T-helper 17 cell (primary cell): ENCODE data around the gene TGDS. TPM values are rescaled to one million over a fixed set of nuclear protein-coding genes. Genes with fewer than 3 reads are reported as not detected.

ENCODE experiments used
- ATAC-seq: fragments of 150-1000 bp; cut with Tn5 transposase; 2 replicates; pipeline ENCODE4 v1.10.0; 2021; ENCODE audit warnings: mild to moderate bottlenecking, moderate library complexity
- DNase-seq, 3 donors: peaks; one replicate each; pipeline versions ENCODE4 v3.0.0 to v3.0.0-alpha.2; 2020 to 2021
- H3K9me3 ChIP-seq: one replicate; pipeline ENCODE4 v1.7.0; 2013; ENCODE audit warnings: low read length, mild to moderate bottlenecking; ENCODE audit not compliant: control insufficient read depth, poor library complexity, severe bottlenecking
- H3K27ac Mint-ChIP-seq: one replicate; pipeline ENCODE4 v1.8.0; 2022; ENCODE audit warnings: mild to moderate bottlenecking, moderate library complexity, mixed read lengths
- H3K27me3 Mint-ChIP-seq: one replicate; pipeline ENCODE4 v1.8.0; 2022; ENCODE audit warnings: mixed read lengths
- H3K36me3 Mint-ChIP-seq: one replicate; pipeline ENCODE4 v1.8.0; 2022; ENCODE audit warnings: low read depth, mixed read lengths
- H3K4me1 Mint-ChIP-seq: one replicate; pipeline ENCODE4 v1.8.0; 2022; ENCODE audit warnings: mild to moderate bottlenecking, mixed read lengths
- H3K4me3 Mint-ChIP-seq: one replicate; pipeline ENCODE4 v1.8.0; 2022; ENCODE audit warnings: mild to moderate bottlenecking, moderate library complexity, mixed read lengths
- total RNA-seq, 4 donors: library from RNA in 2 of 4; stranded (reverse) in 2 of 4; gene quantifications; one replicate each; pipeline ENCODE4 v1.2.3 and lab custom pipeline; 2022 to 2026

The TGDS gene
- total RNA-seq, 2 donors from 2014 or later = 5.5 to 5.9 TPM

- no peak overlapping the region for H3K4me3 Mint-ChIP-seq
- DNase-seq = no peak
- no peak for ATAC-seq
- no peaks in the 10 kb centered on the region for H3K9me3 ChIP-seq
- no peaks in the 10 kb centered on the region for H3K27me3 Mint-ChIP-seq
- peaks cover 2% of the 10 kb centered on the region for H3K36me3 Mint-ChIP-seq
- H3K4me1 Mint-ChIP-seq = peaks cover 12% of the 10 kb centered on the region
- peak overlapping the region; percentile 29 for H3K27ac Mint-ChIP-seq
These were observed 17.1 kb upstream of the TGDS start for GRCh38 chr13:94613051-94613450.

DNA sequence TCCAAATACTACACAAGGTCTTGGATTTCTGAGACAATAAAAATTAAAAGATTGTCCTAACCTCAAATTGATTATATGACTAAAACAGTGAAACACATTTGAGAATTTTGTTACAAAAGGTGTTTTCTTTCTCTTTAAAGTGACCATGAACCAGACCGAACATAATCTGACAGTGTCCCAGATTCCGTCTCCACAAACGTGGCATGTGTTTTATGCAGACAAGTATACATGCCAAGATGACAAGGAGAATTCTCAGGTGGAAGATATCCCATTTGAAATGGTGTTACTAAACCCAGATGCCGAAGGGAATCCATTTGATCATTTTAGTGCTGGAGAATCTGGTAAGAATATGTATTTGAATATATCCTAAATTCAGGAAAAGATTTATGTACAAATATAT lies 16.1 kb upstream of the TGDS start:
- Mint-ChIP-seq H3K27ac (no peak overlapping the region), H3K27me3 (no peaks in the 10 kb centered on the region), H3K4me1 (peaks cover 14% of the 10 kb centered on the region), H3K36me3 (peaks cover 3% of the 10 kb centered on the region), H3K4me3 (no peak overlapping the region)
- H3K9me3 ChIP-seq = no peaks in the 10 kb centered on the region
- no peak for DNase-seq
- ATAC-seq = no peak

GRCh38 chr13:94610475-94610874 lies 14.5 kb upstream of the TGDS start:
- peaks cover 14% of the 10 kb centered on the region for H3K4me1 Mint-ChIP-seq
- no peak for DNase-seq
- no peaks in the 10 kb centered on the region for H3K9me3 ChIP-seq
- H3K36me3 Mint-ChIP-seq = peaks cover 7% of the 10 kb centered on the region
- no peaks in the 10 kb centered on the region for H3K27me3 Mint-ChIP-seq
- no peak overlapping the region for H3K4me3 Mint-ChIP-seq
- H3K27ac Mint-ChIP-seq = no peak overlapping the region
- no peak for ATAC-seq

- DNase-seq = no peak
- no peak overlapping the region for H3K4me3 Mint-ChIP-seq
- H3K36me3 Mint-ChIP-seq = peaks cover 4% of the 10 kb centered on the region
- no peaks in the 10 kb centered on the region for H3K9me3 ChIP-seq
- H3K27me3 Mint-ChIP-seq = no peaks in the 10 kb centered on the region
- ATAC-seq = no peak
- H3K4me1 Mint-ChIP-seq = peaks cover 10% of the 10 kb centered on the region
- H3K27ac Mint-ChIP-seq = no peak overlapping the region
These were observed 13.2 kb upstream of the TGDS start for GRCh38 chr13:94609196-94609595.

DNA sequence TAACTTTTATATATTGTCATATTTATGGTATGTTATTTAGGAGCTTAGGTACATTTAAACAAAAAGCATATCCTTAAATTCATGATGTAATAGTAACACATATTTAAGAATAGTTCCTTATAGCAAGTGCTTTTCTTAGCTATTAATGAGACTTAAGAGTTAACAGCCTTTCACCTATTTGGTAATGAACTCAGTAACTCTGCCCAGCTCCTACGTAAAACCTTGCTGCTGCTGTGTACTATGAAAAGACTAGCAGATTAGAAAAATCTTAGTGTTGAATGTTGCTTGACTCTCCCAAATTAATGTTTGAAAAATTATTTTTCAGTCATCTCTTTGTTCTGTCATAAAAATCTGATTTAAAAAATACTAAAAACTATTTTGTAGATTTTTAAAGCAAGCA lies 12.6 kb upstream of the TGDS start:
- H3K4me1 Mint-ChIP-seq = peaks cover 10% of the 10 kb centered on the region
- no peak for DNase-seq
- no peaks in the 10 kb centered on the region for H3K9me3 ChIP-seq
- no peak overlapping the region for H3K4me3 Mint-ChIP-seq
- peaks cover 4% of the 10 kb centered on the region for H3K36me3 Mint-ChIP-seq
- H3K27ac Mint-ChIP-seq = peak overlapping the region; percentile 46
- no peaks in the 10 kb centered on the region for H3K27me3 Mint-ChIP-seq
- no peak for ATAC-seq

- DNase-seq (no peak), ATAC-seq (no peak)
- H3K9me3 ChIP-seq = no peaks in the 10 kb centered on the region
- H3K4me3 Mint-ChIP-seq = no peak overlapping the region
- peaks cover 4% of the 10 kb centered on the region for H3K36me3 Mint-ChIP-seq
- peaks cover 12% of the 10 kb centered on the region for H3K4me1 Mint-ChIP-seq
- H3K27ac Mint-ChIP-seq = peak overlapping the region; percentile 46
- no peaks in the 10 kb centered on the region for H3K27me3 Mint-ChIP-seq
These were observed 12.0 kb upstream of the TGDS start for GRCh38 chr13:94607939-94608338.

- H3K4me1 Mint-ChIP-seq = peaks cover 18% of the 10 kb centered on the region
- H3K9me3 ChIP-seq = no peaks in the 10 kb centered on the region
- no peaks in the 10 kb centered on the region for H3K27me3 Mint-ChIP-seq
- H3K27ac Mint-ChIP-seq = peak overlapping the region; percentile 46
- H3K36me3 Mint-ChIP-seq = peaks cover 4% of the 10 kb centered on the region
- ATAC-seq (no peak), DNase-seq (no peak)
- no peak overlapping the region for H3K4me3 Mint-ChIP-seq
These were observed 11.1 kb upstream of the TGDS start for GRCh38 chr13:94607056-94607455.

- H3K9me3 ChIP-seq = no peaks in the 10 kb centered on the region
- H3K27me3 Mint-ChIP-seq = no peaks in the 10 kb centered on the region
- ATAC-seq = no peak
- DNase-seq = no peak
- peak overlapping the region; percentile 87 for H3K4me3 Mint-ChIP-seq
- H3K36me3 Mint-ChIP-seq = peaks cover 4% of the 10 kb centered on the region
- peak overlapping the region; percentile 81 for H3K27ac Mint-ChIP-seq
- peaks cover 24% of the 10 kb centered on the region for H3K4me1 Mint-ChIP-seq
These were observed 6.5 kb upstream of the TGDS start for GRCh38 chr13:94602467-94602866.

DNA sequence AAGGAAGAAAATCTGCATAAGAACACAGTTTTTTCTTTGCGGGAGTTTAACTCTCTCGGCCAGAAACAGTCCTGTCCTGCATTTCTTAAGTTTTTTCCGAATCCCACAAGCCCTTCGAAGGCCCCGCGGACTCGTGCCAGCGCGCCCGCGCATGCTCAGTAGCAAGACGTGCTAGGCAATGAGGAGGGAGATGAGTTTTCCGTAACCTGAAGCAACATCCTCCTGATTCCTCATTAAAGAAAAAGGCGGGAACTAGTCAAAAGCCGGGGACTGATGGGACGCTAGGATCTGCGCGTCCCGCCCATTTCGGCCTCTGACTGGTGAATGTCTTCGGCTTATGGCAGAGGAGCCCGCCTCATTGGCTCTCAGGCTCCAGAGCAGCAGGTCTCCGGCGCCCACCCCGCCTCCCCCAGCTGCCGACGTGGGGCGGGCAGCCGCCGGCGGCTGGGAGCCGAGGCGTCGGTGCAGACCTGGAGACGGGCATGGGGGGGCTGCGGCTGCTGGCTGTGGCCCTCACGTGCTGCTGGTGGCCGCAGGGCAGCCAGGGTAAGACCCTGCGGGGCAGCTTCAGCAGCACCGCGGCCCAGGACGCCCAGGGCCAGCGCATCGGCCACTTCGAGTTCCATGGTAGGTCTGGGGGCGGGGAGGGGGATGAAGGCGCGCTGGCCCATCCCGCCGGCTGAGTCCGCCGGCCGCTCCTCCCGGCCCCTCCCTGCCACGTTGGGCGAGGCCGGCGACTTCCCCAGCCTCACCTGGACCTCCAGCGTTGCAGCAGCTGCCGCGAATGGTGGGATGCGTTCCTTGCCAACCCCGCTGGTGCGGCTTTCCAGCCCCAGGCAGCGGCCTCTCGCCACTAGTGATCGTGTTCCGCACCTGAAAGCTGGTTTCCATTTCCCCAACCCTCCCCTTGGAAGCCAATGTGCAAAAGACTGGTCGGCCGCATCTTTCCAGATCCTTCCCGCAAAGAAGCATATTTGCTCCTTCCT lies 5.8 kb upstream of the TGDS start, which contains the start of gene GPR180:
Gene GPR180 (plus strand): TSS at position 412 of the 986 bp plus-strand sequence. CDS start 71 bp downstream, at position 483.
- H3K9me3 ChIP-seq = no peaks in the 10 kb centered on the region
- Mint-ChIP-seq H3K36me3 (peaks cover under 1% of the 10 kb centered on the region), H3K4me1 (peaks cover 21% of the 10 kb centered on the region), H3K27ac (peak within 1 kb of the TSS; percentile 81), H3K4me3 (peak within 1 kb of the TSS; percentile 87), H3K27me3 (no peaks in the 10 kb centered on the region)
- ATAC-seq (peak; percentile 99), DNase-seq (peak; percentile 71 to 82 (median 73))

DNA sequence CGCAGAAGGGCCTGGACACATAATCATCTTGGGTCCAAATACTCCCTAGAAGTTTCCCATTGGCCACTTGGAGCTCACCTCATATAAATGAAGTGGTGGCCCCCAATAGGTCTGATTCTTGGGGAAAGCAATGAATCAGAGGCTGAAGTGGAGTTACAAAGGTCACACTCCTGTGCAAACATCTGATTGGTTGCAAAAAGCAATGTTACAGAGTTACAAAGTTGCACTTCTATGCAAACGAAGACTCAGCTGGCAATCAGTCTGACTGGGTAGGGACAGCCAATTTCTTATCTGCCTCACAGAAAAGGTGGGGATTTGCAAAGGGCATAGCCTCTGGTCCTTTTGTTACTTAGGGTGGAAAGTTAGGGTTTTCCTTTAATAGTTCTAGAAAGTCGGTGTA lies 3.9 kb upstream of the TGDS start:
- peaks cover 30% of the 10 kb centered on the region for H3K4me1 Mint-ChIP-seq
- H3K27ac Mint-ChIP-seq = no peak overlapping the region
- no peaks in the 10 kb centered on the region for H3K9me3 ChIP-seq
- no peak overlapping the region for H3K4me3 Mint-ChIP-seq
- no peaks in the 10 kb centered on the region for H3K27me3 Mint-ChIP-seq
- ATAC-seq (no peak), DNase-seq (no peak)
- H3K36me3 Mint-ChIP-seq = peaks cover 6% of the 10 kb centered on the region

DNA sequence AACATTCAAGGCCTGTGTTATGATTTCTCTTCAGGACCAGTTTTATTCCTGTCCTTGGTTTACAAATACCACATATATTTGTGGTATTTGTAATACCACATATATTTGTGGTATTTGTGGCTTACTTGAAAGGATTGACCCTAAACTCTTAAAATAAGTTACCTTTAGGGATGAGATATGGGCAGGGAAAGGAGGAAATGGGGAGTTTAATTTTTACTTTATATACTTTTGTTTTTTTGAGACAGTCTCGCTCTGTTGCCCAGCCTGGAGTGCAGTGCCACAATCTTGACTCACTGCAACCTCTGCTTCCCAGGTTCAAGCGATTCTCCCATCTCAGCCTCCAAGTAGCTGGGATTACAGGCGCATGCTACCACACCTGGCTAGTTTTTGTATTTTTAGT lies 2.3 kb upstream of the TGDS start:
- ATAC-seq = no peak
- H3K4me1 Mint-ChIP-seq = peaks cover 38% of the 10 kb centered on the region
- H3K9me3 ChIP-seq = no peaks in the 10 kb centered on the region
- no peaks in the 10 kb centered on the region for H3K27me3 Mint-ChIP-seq
- no peak overlapping the region for H3K4me3 Mint-ChIP-seq
- no peak for DNase-seq
- no peak overlapping the region for H3K27ac Mint-ChIP-seq
- H3K36me3 Mint-ChIP-seq = peaks cover 6% of the 10 kb centered on the region

DNA sequence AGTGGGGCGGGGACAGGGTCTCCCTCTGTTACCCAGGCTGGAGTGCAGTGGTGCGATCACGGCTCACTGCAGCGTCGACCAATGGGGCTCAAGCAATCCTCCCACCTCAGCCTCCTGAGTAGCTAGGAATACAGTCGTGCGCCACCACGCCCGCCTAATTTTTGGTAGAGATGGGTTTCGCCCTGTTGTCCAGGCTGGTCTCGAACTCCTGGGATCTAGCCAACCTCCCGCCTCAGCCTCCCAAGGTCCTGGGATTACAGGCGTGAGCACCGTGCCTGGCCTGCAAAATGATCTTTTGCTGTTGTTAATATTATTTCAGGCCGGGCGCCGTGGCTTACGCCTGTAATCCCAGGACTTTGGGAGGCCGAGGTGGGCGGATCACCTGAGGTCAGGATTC lies 621 bp upstream of the TGDS start:
- no peaks in the 10 kb centered on the region for H3K27me3 Mint-ChIP-seq
- peaks cover 29% of the 10 kb centered on the region for H3K4me1 Mint-ChIP-seq
- peak overlapping the region; percentile 97 for H3K27ac Mint-ChIP-seq
- ATAC-seq (no peak), DNase-seq (no peak)
- peaks cover 6% of the 10 kb centered on the region for H3K36me3 Mint-ChIP-seq
- peak overlapping the region; percentile 98 for H3K4me3 Mint-ChIP-seq
- H3K9me3 ChIP-seq = no peaks in the 10 kb centered on the region

- ATAC-seq (peak; percentile 57), DNase-seq (no peak)
- Mint-ChIP-seq H3K36me3 (peaks cover 8% of the 10 kb centered on the region), H3K27ac (peak overlapping the region; percentile 97), H3K4me3 (peak overlapping the region; percentile 98), H3K27me3 (no peaks in the 10 kb centered on the region), H3K4me1 (peaks cover 28% of the 10 kb centered on the region)
- H3K9me3 ChIP-seq = no peaks in the 10 kb centered on the region
These were observed 677 bp downstream of the TGDS start for GRCh38 chr13:94595001-94595949.
